Activated naive CD4-positive, alpha-beta T cell treated with anti-CD3 and anti-CD28 coated beads for 36 hours (primary cell): Measurements from ENCODE around the gene SERPINE3. TPM values are rescaled to one million over a fixed set of nuclear protein-coding genes. Genes with fewer than 3 reads are reported as not detected.

Experiments used
- CTCF ChIA-PET: fragments of 350-600 bp; sonication (Branson Sonifier 250); formaldehyde crosslinking; loops from one replicate; lab custom pipeline; 2021; ENCODE audit warnings: antibody characterized with exemption; lab: Charles Lee
- DNase-seq: peaks from one replicate; pipeline ENCODE4 v3.0.0-alpha.2; 2020
- H3K27ac Mint-ChIP-seq: one replicate; pipeline ENCODE4 v1.8.0; 2021; ENCODE audit warnings: mild to moderate bottlenecking, mixed read lengths
- H3K27me3 Mint-ChIP-seq: one replicate; pipeline ENCODE4 v1.8.0; 2021; ENCODE audit warnings: low read depth, mixed read lengths
- H3K36me3 Mint-ChIP-seq: one replicate; pipeline ENCODE4 v1.8.0; 2021; ENCODE audit warnings: low read depth, mixed read lengths
- H3K4me1 Mint-ChIP-seq: one replicate; pipeline ENCODE4 v1.8.0; 2021; ENCODE audit warnings: low read depth, mixed read lengths
- H3K4me3 Mint-ChIP-seq: one replicate; pipeline ENCODE4 v1.8.0; 2021; ENCODE audit warnings: mild to moderate bottlenecking, moderate library complexity, mixed read lengths
- H3K9me3 Mint-ChIP-seq: one replicate; pipeline ENCODE4 v1.8.0; 2021; ENCODE audit warnings: mixed read lengths
- intact Hi-C: fragments of 100-400 bp; cut with micrococcal nuclease; formaldehyde crosslinking; loops from one replicate; pipeline ENCODE4 v1.15.1; 2023
- total RNA-seq, 2 experiments: library from RNA; stranded (reverse); gene quantifications; one replicate each; pipeline ENCODE4 v1.2.3, GENCODE V29; 2021

Gene SERPINE3
- total RNA-seq, 2 experiments from 2014 or later = not detected

DNA sequence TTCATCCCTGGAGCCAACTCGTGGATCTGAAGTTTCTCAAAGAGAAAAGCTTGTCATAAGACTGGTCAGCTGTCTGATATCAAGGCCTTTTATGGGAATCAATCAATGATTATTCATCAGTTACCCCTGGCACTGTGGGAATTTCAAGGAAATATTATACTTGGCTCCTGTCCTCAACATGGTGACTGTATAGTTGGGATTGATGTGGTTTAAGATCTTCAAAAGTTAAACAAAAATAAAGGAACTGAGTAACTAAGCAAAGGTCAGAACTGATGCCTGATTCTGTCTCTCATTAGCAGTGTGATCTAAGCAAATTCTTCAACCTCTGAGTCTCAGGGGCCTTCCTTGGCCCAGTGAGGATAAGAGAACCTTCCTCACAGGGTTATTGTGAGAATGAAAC is 22.2 kb upstream of the SERPINE3 start:
- CTCF ChIA-PET = interaction anchor here (1.2 kb wide), 1 partner anchor 13 kb away, joined by 4 read pairs; no protein-coding TSS in a partner anchor

DNA sequence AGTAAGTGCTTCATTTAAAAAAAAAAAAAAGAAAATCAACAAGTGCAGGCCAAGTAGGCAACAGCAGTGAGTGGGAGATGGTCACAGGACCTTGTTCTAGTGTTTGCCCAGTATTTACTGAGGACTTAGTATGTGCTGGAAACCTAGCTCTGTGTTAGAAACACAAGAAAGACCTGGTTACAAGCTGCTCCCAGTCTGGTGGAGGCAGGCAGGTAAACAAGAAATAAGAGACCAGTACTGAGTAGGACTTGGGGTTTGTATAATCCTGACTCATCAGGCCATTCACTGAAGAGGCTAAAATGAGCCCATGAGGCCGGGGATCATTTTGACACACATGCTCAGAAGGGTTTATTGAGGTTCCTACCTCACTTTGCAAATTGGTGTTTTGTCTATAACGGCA is 21.5 kb upstream of the SERPINE3 start:
- no peaks in the 10 kb centered on the region for H3K27me3 Mint-ChIP-seq
- no peaks in the 10 kb centered on the region for H3K4me1 Mint-ChIP-seq
- H3K36me3 Mint-ChIP-seq = no peaks in the 10 kb centered on the region
- intact Hi-C loops = no loop called here
- CTCF ChIA-PET = interaction anchor here (0.6 to 0.7 kb wide), 2 partner anchors 213 to 322 kb away, joined by 4 to 5 read pairs; no protein-coding TSS in a partner anchor
- H3K9me3 Mint-ChIP-seq = no peaks in the 10 kb centered on the region
- DNase-seq = no peak
- H3K27ac Mint-ChIP-seq = no peak overlapping the region
- H3K4me3 Mint-ChIP-seq = no peak overlapping the region

More for the DNA sequence above, 22.2 kb upstream of the SERPINE3 start:
- Mint-ChIP-seq H3K27me3 (peaks cover under 1% of the 10 kb centered on the region), H3K4me3 (no peak overlapping the region), H3K27ac (no peak overlapping the region), H3K9me3 (no peaks in the 10 kb centered on the region), H3K4me1 (no peaks in the 10 kb centered on the region), H3K36me3 (no peaks in the 10 kb centered on the region)
- no peak for DNase-seq
- intact Hi-C loops = no loop called here

DNA sequence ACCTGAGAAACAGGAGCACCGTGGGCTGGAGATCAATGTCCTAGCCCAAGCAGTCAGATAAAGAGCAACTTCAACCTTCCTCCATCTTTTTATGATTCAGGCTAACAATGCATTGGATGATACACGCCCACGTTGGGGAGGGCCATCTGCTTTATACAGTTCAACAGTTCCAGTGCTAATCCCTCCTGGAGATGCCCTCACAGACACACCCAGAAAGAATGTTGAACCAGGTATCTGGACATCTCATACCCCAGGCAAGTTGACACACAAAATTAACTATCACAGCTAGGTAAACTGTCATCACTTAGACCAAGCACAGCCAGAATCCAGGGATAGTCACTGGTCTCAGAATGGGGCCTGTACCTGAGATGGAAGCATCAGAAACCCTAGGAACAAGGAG is 20.6 kb upstream of the SERPINE3 start:
- CTCF ChIA-PET = no interaction called here
- Mint-ChIP-seq H3K9me3 (no peaks in the 10 kb centered on the region), H3K4me1 (no peaks in the 10 kb centered on the region), H3K27ac (no peak overlapping the region), H3K36me3 (no peaks in the 10 kb centered on the region), H3K4me3 (no peak overlapping the region), H3K27me3 (no peaks in the 10 kb centered on the region)
- intact Hi-C loops = no loop called here
- no peak for DNase-seq

DNA sequence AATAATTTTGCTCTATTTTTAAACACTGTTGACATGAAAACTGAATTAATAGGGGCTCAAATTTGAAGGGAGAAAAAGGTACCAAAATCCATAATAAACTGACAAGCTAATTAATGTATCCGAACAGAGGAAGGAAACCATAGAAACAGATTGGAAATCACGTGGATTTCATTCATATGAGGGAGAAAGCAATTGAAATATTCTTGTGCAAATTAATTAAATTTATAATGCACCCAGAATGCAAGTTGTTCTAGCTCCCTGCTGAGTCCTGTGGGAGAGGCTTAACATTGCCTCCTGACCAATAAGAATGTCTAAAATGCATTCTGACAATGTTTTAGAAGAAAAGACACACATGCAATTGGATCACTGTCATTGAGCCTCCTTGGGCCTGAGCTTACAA is 17.7 kb upstream of the SERPINE3 start:
- Mint-ChIP-seq H3K36me3 (no peaks in the 10 kb centered on the region), H3K27me3 (no peaks in the 10 kb centered on the region), H3K4me1 (no peaks in the 10 kb centered on the region), H3K27ac (no peak overlapping the region), H3K9me3 (no peaks in the 10 kb centered on the region), H3K4me3 (no peak overlapping the region)
- intact Hi-C loops = no loop called here
- CTCF ChIA-PET = no interaction called here
- no peak for DNase-seq

DNA sequence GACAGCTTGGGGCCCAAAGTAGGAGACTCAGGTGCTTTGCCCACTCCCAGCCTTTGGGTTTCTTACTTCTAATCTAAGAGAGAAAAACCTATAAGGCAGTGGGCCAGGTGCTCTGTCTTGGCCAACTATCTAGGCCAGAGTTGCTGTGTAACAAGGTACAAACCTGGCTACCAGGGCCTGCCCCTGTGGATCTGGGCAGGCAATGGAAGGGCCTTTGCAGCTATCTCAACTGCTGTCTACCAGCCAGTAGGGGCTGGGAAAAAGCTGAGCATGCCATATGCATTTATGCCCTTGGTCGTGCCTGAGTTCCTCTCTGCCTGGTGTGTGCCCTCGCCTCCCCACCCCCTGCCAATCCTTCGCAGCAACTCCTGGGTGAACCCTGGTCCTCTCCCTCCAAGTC is 16.7 kb upstream of the SERPINE3 start:
- intact Hi-C loops = no loop called here
- Mint-ChIP-seq H3K4me1 (no peaks in the 10 kb centered on the region), H3K27ac (no peak overlapping the region), H3K4me3 (no peak overlapping the region), H3K36me3 (no peaks in the 10 kb centered on the region), H3K9me3 (no peaks in the 10 kb centered on the region), H3K27me3 (no peaks in the 10 kb centered on the region)
- DNase-seq = no peak
- CTCF ChIA-PET = interaction anchor here (0.6 kb wide), 1 partner anchor 198 kb away, joined by 3 read pairs; no protein-coding TSS in a partner anchor

DNA sequence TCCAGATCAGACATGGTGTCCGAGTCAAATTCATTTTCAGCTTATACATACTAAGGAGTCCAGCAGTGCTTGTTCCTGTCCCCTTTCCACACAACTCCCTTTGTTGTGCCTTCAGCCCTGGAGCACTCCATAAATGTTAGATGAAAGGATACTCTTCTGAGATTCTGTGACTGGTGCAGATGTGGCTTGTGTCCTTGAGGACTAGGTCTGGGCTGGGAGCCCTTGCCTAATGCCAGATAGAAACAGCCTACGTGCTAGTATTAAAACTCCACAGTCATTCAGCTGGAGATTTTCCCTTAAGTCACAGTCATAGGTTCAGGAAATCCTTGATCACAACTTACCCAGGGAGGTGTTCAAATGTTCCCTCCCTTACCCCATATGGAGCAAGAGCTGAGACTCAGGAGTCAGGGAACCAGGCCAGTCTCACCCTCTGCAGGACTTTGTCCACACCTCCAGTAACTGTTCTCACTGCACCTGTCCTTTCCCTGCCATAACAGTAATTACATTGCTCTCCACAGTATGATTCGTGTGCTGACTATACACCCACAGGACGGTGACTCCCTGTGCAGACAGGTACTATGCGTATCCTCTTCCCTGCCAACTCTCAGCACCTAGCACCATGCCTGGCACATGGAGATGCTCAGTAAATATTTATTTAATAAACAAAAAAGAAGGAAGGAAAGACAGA is 15.5 kb upstream of the SERPINE3 start:
- intact Hi-C loops = no loop called here
- Mint-ChIP-seq H3K27me3 (no peaks in the 10 kb centered on the region), H3K9me3 (no peaks in the 10 kb centered on the region), H3K4me1 (no peaks in the 10 kb centered on the region), H3K4me3 (no peak overlapping the region), H3K36me3 (no peaks in the 10 kb centered on the region), H3K27ac (no peak overlapping the region)
- CTCF ChIA-PET = no interaction called here
- DNase-seq = no peak

DNA sequence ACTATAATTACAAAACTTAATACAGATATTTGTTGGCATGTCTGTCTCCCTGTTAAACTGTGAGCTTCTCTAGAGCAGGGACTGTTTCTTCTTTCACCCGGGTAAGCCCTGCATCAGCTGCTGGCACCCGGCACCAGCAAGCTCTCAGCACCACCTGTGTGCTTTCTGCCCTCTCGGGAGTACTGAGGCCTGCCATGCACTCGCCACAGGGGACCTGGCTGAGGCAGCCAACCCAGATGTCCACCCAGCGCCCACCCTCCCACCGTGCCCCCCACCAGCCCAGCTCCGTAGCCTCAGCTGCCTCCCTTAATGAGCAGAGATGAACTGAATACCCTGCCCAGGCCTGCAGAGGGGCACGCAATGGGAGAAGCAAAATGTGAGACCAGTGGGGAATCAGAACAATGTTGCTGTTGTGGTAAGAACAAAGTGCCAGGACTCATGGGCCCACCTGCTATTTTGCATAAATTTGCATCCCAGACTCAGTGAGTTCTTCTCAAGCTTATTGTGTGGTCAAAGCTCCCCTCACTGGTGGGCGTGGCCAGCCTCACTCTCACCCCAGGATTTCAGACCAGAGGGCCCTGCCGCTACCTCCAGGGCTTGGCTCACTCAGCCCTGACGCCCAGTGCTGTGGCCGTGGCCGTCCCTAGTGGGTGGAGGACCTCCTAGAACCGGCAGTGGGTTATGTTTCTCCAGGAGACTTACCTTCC is 14.6 kb upstream of the SERPINE3 start:
- H3K4me3 Mint-ChIP-seq = no peak overlapping the region
- H3K4me1 Mint-ChIP-seq = no peaks in the 10 kb centered on the region
- DNase-seq = no peak
- CTCF ChIA-PET = interaction anchor here (1.2 kb wide), 1 partner anchor 37 kb away, joined by 3 read pairs; no protein-coding TSS in a partner anchor
- no peaks in the 10 kb centered on the region for H3K9me3 Mint-ChIP-seq
- intact Hi-C loops = no loop called here
- no peak overlapping the region for H3K27ac Mint-ChIP-seq
- H3K27me3 Mint-ChIP-seq = no peaks in the 10 kb centered on the region
- no peaks in the 10 kb centered on the region for H3K36me3 Mint-ChIP-seq

DNA sequence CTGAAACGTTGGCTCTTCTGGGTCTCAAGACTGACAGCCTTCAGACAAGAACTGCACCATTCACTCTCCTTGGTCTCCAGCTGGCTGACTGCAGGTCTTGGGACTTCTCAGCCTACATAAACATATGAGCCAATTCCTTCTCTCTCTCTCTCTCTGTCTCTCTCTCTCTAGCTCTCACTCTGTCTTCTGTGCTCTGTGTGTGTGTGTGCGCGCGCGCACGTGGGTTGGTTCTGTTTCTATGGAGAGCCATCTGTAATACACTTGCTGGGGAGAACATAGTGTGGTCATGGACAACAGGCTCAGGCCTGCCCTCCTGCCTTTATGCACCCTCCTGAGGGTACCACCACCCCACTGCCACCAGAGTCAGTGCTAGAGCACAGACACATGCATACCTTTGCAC is 13.7 kb upstream of the SERPINE3 start:
- Mint-ChIP-seq H3K27ac (no peak overlapping the region), H3K36me3 (no peaks in the 10 kb centered on the region), H3K4me3 (no peak overlapping the region), H3K9me3 (no peaks in the 10 kb centered on the region), H3K4me1 (peaks cover 4% of the 10 kb centered on the region), H3K27me3 (no peaks in the 10 kb centered on the region)
- DNase-seq = no peak
- CTCF ChIA-PET = interaction anchor here (1.2 kb wide), 1 partner anchor 38 kb away, joined by 3 read pairs; no protein-coding TSS in a partner anchor
- intact Hi-C loops = no loop called here

DNA sequence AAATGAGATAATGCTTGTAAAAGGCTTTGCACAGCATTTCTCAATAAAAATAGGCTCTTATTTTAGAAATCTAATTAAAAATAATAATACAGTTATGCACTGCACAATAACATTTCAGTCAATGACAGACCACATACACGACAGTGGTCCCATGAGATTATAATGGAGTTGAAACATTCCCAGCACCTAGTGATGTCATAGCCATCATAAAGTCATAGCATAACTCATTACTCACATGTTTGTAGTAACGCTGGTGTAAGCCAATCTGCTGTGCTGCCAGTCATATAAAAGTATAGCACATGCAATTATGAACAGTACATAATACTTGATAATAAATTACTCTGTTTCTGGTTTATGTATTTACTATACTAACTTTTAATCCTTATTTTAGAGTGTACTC is 12.7 kb upstream of the SERPINE3 start:
- Mint-ChIP-seq H3K36me3 (no peaks in the 10 kb centered on the region), H3K27ac (no peak overlapping the region), H3K4me1 (peaks cover 13% of the 10 kb centered on the region), H3K9me3 (no peaks in the 10 kb centered on the region), H3K27me3 (no peaks in the 10 kb centered on the region), H3K4me3 (no peak overlapping the region)
- CTCF ChIA-PET = interaction anchor here (0.7 to 1.7 kb wide), 2 partner anchors 40 to 1823 kb away, joined by 3 to 5 read pairs; no protein-coding TSS in a partner anchor
- intact Hi-C loops = no loop called here
- DNase-seq = no peak

DNA sequence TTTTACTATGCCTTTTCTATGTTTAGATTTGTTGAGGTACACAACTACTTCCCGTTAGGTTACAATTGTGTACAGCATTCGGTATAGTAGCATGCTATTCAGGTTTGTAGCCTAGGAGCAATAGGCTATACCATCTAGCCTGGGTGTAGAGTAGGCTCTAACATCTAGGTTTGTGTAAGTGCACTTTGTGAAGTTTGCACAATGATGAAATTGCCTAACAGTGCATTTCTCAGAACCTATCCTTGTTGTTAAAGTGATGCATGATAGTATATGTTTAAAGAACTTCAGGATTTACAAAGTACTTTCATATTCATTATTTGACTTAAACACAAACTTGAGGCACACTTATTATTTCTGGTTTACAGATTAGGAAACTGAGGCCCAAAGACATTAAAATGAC is 11.5 kb upstream of the SERPINE3 start:
- H3K9me3 Mint-ChIP-seq = no peaks in the 10 kb centered on the region
- H3K4me1 Mint-ChIP-seq = peaks cover 15% of the 10 kb centered on the region
- no peaks in the 10 kb centered on the region for H3K27me3 Mint-ChIP-seq
- no peaks in the 10 kb centered on the region for H3K36me3 Mint-ChIP-seq
- intact Hi-C loops = no loop called here
- CTCF ChIA-PET = interaction anchor here (1.7 kb wide), 1 partner anchor 42 kb away, joined by 5 read pairs; no protein-coding TSS in a partner anchor
- H3K27ac Mint-ChIP-seq = no peak overlapping the region
- DNase-seq = no peak
- no peak overlapping the region for H3K4me3 Mint-ChIP-seq

DNA sequence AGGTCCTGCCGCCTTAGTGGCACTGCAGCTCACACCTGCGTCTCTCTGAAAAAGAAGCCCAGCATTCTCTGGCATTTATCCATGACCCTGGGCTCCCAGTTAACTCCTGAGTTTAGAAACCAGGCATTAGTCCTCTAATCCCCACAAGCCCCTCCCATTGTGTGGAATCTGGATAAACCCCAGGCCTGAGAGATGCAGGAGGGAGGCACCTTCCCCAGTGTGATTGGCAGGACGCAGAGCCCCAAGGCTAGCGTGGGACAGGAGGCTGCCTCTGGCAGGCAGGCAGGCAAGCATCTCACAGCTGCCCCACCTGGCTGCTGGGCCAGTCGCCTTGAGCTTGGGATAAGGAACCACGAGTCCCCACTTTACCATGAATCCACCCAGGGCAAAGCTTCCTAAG is 11.0 kb upstream of the SERPINE3 start:
- Mint-ChIP-seq H3K4me3 (no peak overlapping the region), H3K9me3 (no peaks in the 10 kb centered on the region), H3K27me3 (no peaks in the 10 kb centered on the region), H3K27ac (no peak overlapping the region), H3K4me1 (peaks cover 16% of the 10 kb centered on the region), H3K36me3 (no peaks in the 10 kb centered on the region)
- CTCF ChIA-PET = interaction anchor here (0.6 kb wide), 1 partner anchor 1606 kb away, joined by 3 read pairs; no protein-coding TSS in a partner anchor
- no peak for DNase-seq
- intact Hi-C loops = no loop called here

DNA sequence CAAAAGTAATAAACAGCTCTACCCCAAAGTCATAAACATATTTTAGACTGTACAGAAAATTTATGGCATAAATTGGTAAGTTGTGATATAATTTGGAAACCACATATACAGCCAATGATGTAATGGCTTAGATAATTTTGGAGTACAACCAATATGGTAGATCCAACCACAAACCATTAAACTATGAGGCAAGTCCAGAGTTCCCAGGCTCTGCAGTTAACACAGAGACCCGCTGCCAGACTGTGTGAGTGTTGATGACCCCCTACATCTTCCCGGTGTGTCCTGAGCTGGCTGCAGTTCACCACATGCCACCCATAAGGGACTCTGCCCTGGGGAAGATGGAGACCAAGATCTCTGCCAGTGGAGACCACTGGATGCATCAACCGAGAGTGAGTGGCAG is 9.9 kb upstream of the SERPINE3 start:
- H3K27me3 Mint-ChIP-seq = no peaks in the 10 kb centered on the region
- no peak overlapping the region for H3K4me3 Mint-ChIP-seq
- DNase-seq = no peak
- H3K36me3 Mint-ChIP-seq = no peaks in the 10 kb centered on the region
- no peak overlapping the region for H3K27ac Mint-ChIP-seq
- CTCF ChIA-PET = interaction anchor here (0.9 to 1.2 kb wide), 2 partner anchors 43 to 168 kb away, joined by 3 to 5 read pairs; no protein-coding TSS in a partner anchor
- H3K4me1 Mint-ChIP-seq = peaks cover 16% of the 10 kb centered on the region
- H3K9me3 Mint-ChIP-seq = no peaks in the 10 kb centered on the region
- intact Hi-C loops = no loop called here
